A673 (cell line): Measurements from ENCODE around the gene HID1. TPM values are rescaled to one million over a fixed set of nuclear protein-coding genes. Genes with fewer than 3 reads are reported as not detected.

Experiments used
- BruUV-seq: library from RNA; stranded (reverse); fragments of 400-500 nt; replicated peaks from 2 replicates; lab custom pipeline; 2021; lab: Mats Ljungman, UMichigan
- CTCF ChIA-PET: fragments of 300-600 bp; sonication (Branson Sonifier 250); formaldehyde crosslinking; loops from one replicate; lab custom pipeline; 2022; ENCODE audit warnings: antibody characterized with exemption; lab: Charles Lee
- POLR2A ChIA-PET: fragments of 300-600 bp; sonication (Branson Sonifier 250); formaldehyde crosslinking; loops from one replicate; lab custom pipeline; 2022; ENCODE audit warnings: antibody characterized with exemption; ENCODE audit not compliant: low non-redundant PET; lab: Charles Lee
- DNase-seq: peaks from one replicate; pipeline ENCODE4 v3.0.0-alpha.2; 2015; ENCODE audit warnings: low spot score
- H3K27ac ChIP-seq: fragments of 200-600 bp; sonication (generic); 2 replicates; pipeline ENCODE4 v1.5.1; 2016; ENCODE audit warnings: mixed run types, low read depth, mild to moderate bottlenecking, mixed read lengths, antibody characterized with exemption, low read length; ENCODE audit not compliant: poor library complexity, severe bottlenecking
- H3K27me3 ChIP-seq: fragments of 200-600 bp; sonication (generic); replicated peaks from 2 replicates; pipeline ENCODE4 v1.6.1; 2017; ENCODE audit warnings: mixed run types, low read depth, mild to moderate bottlenecking, mixed read lengths, antibody characterized with exemption, low read length; ENCODE audit not compliant: insufficient read depth, poor library complexity
- H3K36me3 ChIP-seq: fragments of 200-600 bp; sonication (generic); 2 replicates; pipeline ENCODE4 v1.6.1; 2016; ENCODE audit warnings: mixed run types, mild to moderate bottlenecking, mixed read lengths, antibody characterized with exemption, low read length; ENCODE audit not compliant: insufficient read depth, poor library complexity, severe bottlenecking
- H3K4me1 ChIP-seq: fragments of 200-600 bp; sonication (generic); 2 replicates; pipeline ENCODE4 v1.6.1; 2017; ENCODE audit warnings: mixed run types, mild to moderate bottlenecking, mixed read lengths, antibody characterized with exemption, low read length; ENCODE audit not compliant: insufficient read depth, poor library complexity, severe bottlenecking
- H3K4me3 ChIP-seq: fragments of 200-600 bp; sonication (generic); 2 replicates; pipeline ENCODE4 v1.5.1; 2016; ENCODE audit warnings: low read depth, mixed run types, mild to moderate bottlenecking, mixed read lengths, low read length; ENCODE audit not compliant: poor library complexity, severe bottlenecking
- H3K9me3 ChIP-seq: fragments of 200-600 bp; sonication (generic); 2 replicates; pipeline ENCODE4 v1.6.1; 2016; ENCODE audit warnings: mixed run types, low read depth, mild to moderate bottlenecking, mixed read lengths, antibody characterized with exemption, low read length; ENCODE audit not compliant: poor library complexity, severe bottlenecking
- CTCF ChIP-seq: fragments of 300-800, 200-600 bp; sonication (generic); conservative IDR thresholded peaks from 2 replicates; pipeline ENCODE4 v1.5.1; 2017; ENCODE audit warnings: low read depth, mild to moderate bottlenecking, antibody characterized with exemption, low read length, moderate library complexity, mixed read lengths
- EZH2 ChIP-seq: fragments of 200-600 bp; sonication (generic); IDR thresholded peaks from 2 replicates; pipeline ENCODE4 v1.6.1; 2017; ENCODE audit warnings: borderline replicate concordance, low read depth, mild to moderate bottlenecking, mixed read lengths, antibody characterized with exemption, low read length; ENCODE audit not compliant: poor library complexity, severe bottlenecking
- intact Hi-C: fragments of 100-400 bp; cut with micrococcal nuclease; formaldehyde crosslinking; loops from one replicate; pipeline ENCODE4 v1.10.0; 2022; ENCODE audit not compliant: unreplicated experiment
- total RNA-seq: library from RNA; stranded (reverse); gene quantifications from 2 replicates; pipeline ENCODE4 v1.2.3, GENCODE V29; 2021

HID1 gene
- total RNA-seq, 1 experiment from 2014 or later: 1.2 TPM

GRCh38 chr17:74959826-74960515 lies 12.6 kb downstream of the HID1 start:
- Histone ChIP-seq H3K4me3 (no peak overlapping the region), H3K27ac (no peak overlapping the region), H3K36me3 (no peaks in the 10 kb centered on the region), H3K27me3 (peaks cover 3% of the 10 kb centered on the region), H3K9me3 (no peaks in the 10 kb centered on the region), H3K4me1 (no peaks in the 10 kb centered on the region)
- ChIA-PET CTCF (interaction anchor here (0.6 to 2.3 kb wide), 8 partner anchors 11 to 433 kb away, joined by 3 to 24 read pairs (median 7); partner anchors contain the start of genes CDR2L, HID1 and MRPL58), POLR2A (interaction anchor here (0.6 kb wide), 1 partner anchor 325 kb away, joined by 22 read pairs; no protein-coding TSS in a partner anchor)
- no TSS peak for BruUV-seq
- DNase-seq: no peak
- intact Hi-C loops: loop anchor here (2.0 to 10.0 kb wide), 5 partner anchors 72 to 453 kb away; partner anchors contain the start of gene NHERF1
- no peak for TF ChIP-seq CTCF
- TF ChIP-seq EZH2: no peak

- intact Hi-C loops: loop anchor here (1.0 to 10.0 kb wide), 4 partner anchors 35 to 301 kb away; partner anchors contain the start of genes NHERF1 and USH1G
- ChIA-PET CTCF (interaction anchor here (0.5 to 2.1 kb wide), 11 partner anchors 9 to 301 kb away, joined by 3 to 15 read pairs (median 3); partner anchors contain the start of genes MRPL58 and OTOP2), POLR2A (no interaction called here)
- H3K9me3 ChIP-seq: no peaks in the 10 kb centered on the region
- H3K27me3 ChIP-seq: peaks cover 18% of the 10 kb centered on the region
- no TSS peak for BruUV-seq
- no peak overlapping the region for H3K4me3 ChIP-seq
- no peaks in the 10 kb centered on the region for H3K36me3 ChIP-seq
- H3K27ac ChIP-seq: no peak overlapping the region
- peak; percentile 73 for DNase-seq
- H3K4me1 ChIP-seq: no peaks in the 10 kb centered on the region
- TF ChIP-seq CTCF (peak; percentile 93), EZH2 (no peak)
Observed at GRCh38 chr17:74957935-74958740, 14.4 kb downstream of the HID1 start.

- no peak for DNase-seq
- ChIA-PET CTCF (no interaction called here), POLR2A (no interaction called here)
- Histone ChIP-seq H3K27me3 (peaks cover 39% of the 10 kb centered on the region), H3K4me3 (no peak overlapping the region), H3K27ac (no peak overlapping the region), H3K9me3 (no peaks in the 10 kb centered on the region), H3K4me1 (no peaks in the 10 kb centered on the region), H3K36me3 (no peaks in the 10 kb centered on the region)
- intact Hi-C loops: loop anchor here (5.0 to 10.0 kb wide), 2 partner anchors 211 to 299 kb away; partner anchors contain the start of gene NHERF1
- TF ChIP-seq EZH2 (no peak), CTCF (no peak)
- BruUV-seq: no TSS peak
Observed at GRCh38 chr17:74956093-74956492, 16.5 kb downstream of the HID1 start.
